ENCODE results near the gene PDILT. TPM values are rescaled to one million over a fixed set of nuclear protein-coding genes. Genes with fewer than 3 reads are reported as not detected.

Gene PDILT
- total RNA-seq, 1 donor from 2014 or later, result not detected

- no peaks in the 10 kb centered on the region for H3K79me2 ChIP-seq (ENCODE audit: insufficient read depth, low read length)
- no peaks in the 10 kb centered on the region for H3K36me3 ChIP-seq (ENCODE audit: insufficient read depth, low read length)
- TF ChIP-seq CTCF (IDR thresholded peaks at IDR 0.05; ENCODE audit: insufficient read depth, low read depth, low read length), result no peak
- no peak for TF ChIP-seq EZH2 (IDR thresholded peaks at IDR 0.05; ENCODE audit: insufficient read depth, low read length)
- no peak overlapping the region for H3K27ac Mint-ChIP-seq (ENCODE audit: unreplicated experiment)
- no peak overlapping the region for H2AFZ ChIP-seq (ENCODE audit: low read depth, low read length)
- H3K4me1 Mint-ChIP-seq (ENCODE audit: low read depth, unreplicated experiment), result no peaks in the 10 kb centered on the region
- FAIRE-seq, result no peak
- no peaks in the 10 kb centered on the region for H3K27me3 ChIP-seq (ENCODE audit: insufficient read depth, low read length)
- H3K4me1 ChIP-seq (ENCODE audit: insufficient read depth, low read length), result no peaks in the 10 kb centered on the region
- H4K20me1 ChIP-seq (ENCODE audit: insufficient read depth, low read length), result no peaks in the 10 kb centered on the region
- no peaks in the 10 kb centered on the region for H3K9me3 Mint-ChIP-seq (ENCODE audit: unreplicated experiment)
- no peak for DNase-seq (ENCODE audit: low read depth)
- no peaks in the 10 kb centered on the region for H3K9me3 ChIP-seq (ENCODE audit: insufficient read depth, low read depth, low read length)
- H3K27ac ChIP-seq (ENCODE audit: low read depth, low read length), result no peak overlapping the region
- no peak overlapping the region for H3K4me2 ChIP-seq (ENCODE audit: low read length)
- no peak overlapping the region for H3K4me3 Mint-ChIP-seq (ENCODE audit: unreplicated experiment)
- no peaks in the 10 kb centered on the region for H3K36me3 Mint-ChIP-seq (ENCODE audit: low read depth, unreplicated experiment)
- no peak overlapping the region for H3K4me3 ChIP-seq (ENCODE audit: insufficient read depth, low read depth, low read length)
- H3K9ac ChIP-seq (ENCODE audit: low read length), result no peak overlapping the region
- peaks cover 18% of the 10 kb centered on the region for H3K27me3 Mint-ChIP-seq (ENCODE audit: low read depth, unreplicated experiment)
These were observed 23.8 kb downstream of the PDILT start for GRCh38 chr16:20380782-20381181.

- TF ChIP-seq CTCF (IDR thresholded peaks at IDR 0.05; ENCODE audit: insufficient read depth, low read depth, low read length) (no peak), EZH2 (IDR thresholded peaks at IDR 0.05; ENCODE audit: insufficient read depth, low read length) (no peak)
- Mint-ChIP-seq H3K9me3 (ENCODE audit: unreplicated experiment) (no peaks in the 10 kb centered on the region), H3K27me3 (ENCODE audit: low read depth, unreplicated experiment) (peaks cover 23% of the 10 kb centered on the region), H3K4me3 (ENCODE audit: unreplicated experiment) (no peak overlapping the region), H3K36me3 (ENCODE audit: low read depth, unreplicated experiment) (no peaks in the 10 kb centered on the region), H3K27ac (ENCODE audit: unreplicated experiment) (no peak overlapping the region), H3K4me1 (ENCODE audit: low read depth, unreplicated experiment) (no peaks in the 10 kb centered on the region)
- H3K4me3 ChIP-seq (ENCODE audit: insufficient read depth, low read depth, low read length), result no peak overlapping the region
- no peaks in the 10 kb centered on the region for H3K36me3 ChIP-seq (ENCODE audit: insufficient read depth, low read length)
- no peak overlapping the region for H3K27ac ChIP-seq (ENCODE audit: low read depth, low read length)
- no peak overlapping the region for H3K4me2 ChIP-seq (ENCODE audit: low read length)
- DNase-seq (ENCODE audit: low read depth) (no peak), FAIRE-seq (no peak)
- no peaks in the 10 kb centered on the region for H3K27me3 ChIP-seq (ENCODE audit: insufficient read depth, low read length)
- H2AFZ ChIP-seq (ENCODE audit: low read depth, low read length), result no peak overlapping the region
- no peaks in the 10 kb centered on the region for H3K9me3 ChIP-seq (ENCODE audit: insufficient read depth, low read depth, low read length)
- H4K20me1 ChIP-seq (ENCODE audit: insufficient read depth, low read length), result no peaks in the 10 kb centered on the region
- no peaks in the 10 kb centered on the region for H3K79me2 ChIP-seq (ENCODE audit: insufficient read depth, low read length)
- no peaks in the 10 kb centered on the region for H3K4me1 ChIP-seq (ENCODE audit: insufficient read depth, low read length)
- no peak overlapping the region for H3K9ac ChIP-seq (ENCODE audit: low read length)
These were observed 27.4 kb downstream of the PDILT start for GRCh38 chr16:20377181-20377580.

GRCh38 chr16:20372701-20373100 lies 31.8 kb downstream of the PDILT start:
- FAIRE-seq, result no peak
- no peak overlapping the region for H3K4me3 Mint-ChIP-seq (ENCODE audit: unreplicated experiment)

More at GRCh38 chr16:20372701-20373100, 31.8 kb downstream of the PDILT start:
- Histone ChIP-seq H3K79me2 (ENCODE audit: insufficient read depth, low read length) (no peaks in the 10 kb centered on the region), H3K9me3 (ENCODE audit: insufficient read depth, low read depth, low read length) (no peaks in the 10 kb centered on the region), H3K4me1 (ENCODE audit: insufficient read depth, low read length) (no peaks in the 10 kb centered on the region), H3K27me3 (ENCODE audit: insufficient read depth, low read length) (no peaks in the 10 kb centered on the region), H3K27ac (ENCODE audit: low read depth, low read length) (no peak overlapping the region), H3K36me3 (ENCODE audit: insufficient read depth, low read length) (no peaks in the 10 kb centered on the region), H3K4me2 (ENCODE audit: low read length) (no peak overlapping the region), H3K9ac (ENCODE audit: low read length) (no peak overlapping the region), H3K4me3 (ENCODE audit: insufficient read depth, low read depth, low read length) (no peak overlapping the region), H2AFZ (ENCODE audit: low read depth, low read length) (no peak overlapping the region), H4K20me1 (ENCODE audit: insufficient read depth, low read length) (no peaks in the 10 kb centered on the region)
- DNase-seq (ENCODE audit: low read depth), result no peak
- no peaks in the 10 kb centered on the region for H3K36me3 Mint-ChIP-seq (ENCODE audit: low read depth, unreplicated experiment)
- no peak overlapping the region for H3K27ac Mint-ChIP-seq (ENCODE audit: unreplicated experiment)
- no peaks in the 10 kb centered on the region for H3K9me3 Mint-ChIP-seq (ENCODE audit: unreplicated experiment)
- TF ChIP-seq EZH2 (IDR thresholded peaks at IDR 0.05; ENCODE audit: insufficient read depth, low read length) (no peak), CTCF (IDR thresholded peaks at IDR 0.05; ENCODE audit: insufficient read depth, low read depth, low read length) (no peak)
- H3K4me1 Mint-ChIP-seq (ENCODE audit: low read depth, unreplicated experiment), result no peaks in the 10 kb centered on the region
- H3K27me3 Mint-ChIP-seq (ENCODE audit: low read depth, unreplicated experiment), result peaks cover 32% of the 10 kb centered on the region

All from astrocyte (in vitro differentiated cells and primary cell).